K562 (cell line): Measurements from ENCODE around the gene MTX3. TPM values are rescaled to one million over a fixed set of nuclear protein-coding genes. Genes with fewer than 3 reads are reported as not detected.

Source experiments
- ATAC-seq: fragments of 200-7000 bp; cut with Tn5 transposase; 3 replicates; pipeline ENCODE4 v1.9.1; 2020; ENCODE audit warnings: moderate library complexity
- BruUV-seq: library from RNA; stranded (reverse); fragments of 400-500 nt; replicated peaks from 2 replicates; lab custom pipeline; 2021; lab: Mats Ljungman, UMichigan
- CTCF ChIA-PET: fragments of 300-600 bp; formaldehyde crosslinking; extraction: SDS; loops from one replicate; lab custom pipeline; 2021; ENCODE audit warnings: low intra/inter-chr PET ratio; lab: Yijun Ruan, JAX
- POLR2A ChIA-PET: fragments of 300-600, 350-650 bp; sonication (Branson Sonifier 250); formaldehyde crosslinking; extraction: SDS; loops from one replicate; lab custom pipeline; 2021; ENCODE audit warnings: antibody characterized with exemption, inconsistent platforms; lab: Yijun Ruan, JAX
- DNase-seq, 4 experiments: peaks; one replicate each; pipeline versions ENCODE4 v3.0.0 to v3.0.0-alpha.2; 2011 to 2018; ENCODE audit warnings: low spot score in 3 of 4, mixed read lengths in 3 of 4; ENCODE audit errors: extremely low read depth in 1 of 4
- FAIRE-seq: peaks from 2 replicates; lab custom pipeline; 2011; peaks lifted over from hg19 to GRCh38; lab: Jason Lieb, UNC
- H2AFZ ChIP-seq: 2 replicates; pipeline ENCODE4 v1.6.0; 2011; ENCODE audit warnings: low read depth, low read length, control low read depth, inconsistent platforms
- H3K27ac ChIP-seq: fragments of 200-600 bp; 3 replicates; pipeline ENCODE4 v1.8.0; 2011; ENCODE audit warnings: low read depth, mild to moderate bottlenecking, control low read depth, inconsistent platforms, low read length, moderate library complexity, mixed read lengths; ENCODE audit errors: extremely low read depth
- H3K27me3 ChIP-seq, 2 experiments: fragments of 300-600 bp in 1 of 2; 2 replicates in 1 of 2; 3 replicates in 1 of 2; pipeline versions ENCODE4 v1.6.0 to v1.8.0; 2011; ENCODE audit warnings: inconsistent platforms in 2 of 2, low read length in 2 of 2, mild to moderate bottlenecking in 1 of 2, mixed read lengths in 1 of 2, moderate library complexity in 1 of 2; ENCODE audit not compliant: control insufficient read depth in 2 of 2, insufficient read depth in 2 of 2
- H3K36me3 ChIP-seq: fragments of 300-600 bp; 3 replicates; pipeline ENCODE4 v1.8.0; 2011; ENCODE audit warnings: mild to moderate bottlenecking, low read length, inconsistent platforms; ENCODE audit not compliant: control insufficient read depth, insufficient read depth
- H3K4me1 ChIP-seq, 2 experiments: fragments of 200-600 bp in 1 of 2; replicated peaks in 1 of 2; 2 replicates in 1 of 2; 3 replicates in 1 of 2; pipeline versions ENCODE4 v1.5.1 to v1.8.0; 2011; ENCODE audit warnings: inconsistent platforms in 2 of 2, low read length in 2 of 2, mild to moderate bottlenecking in 1 of 2, mixed read lengths in 1 of 2, moderate library complexity in 1 of 2; ENCODE audit not compliant: control insufficient read depth in 2 of 2, insufficient read depth in 2 of 2
- H3K4me2 ChIP-seq: 2 replicates; pipeline ENCODE4 v1.6.1; 2011; ENCODE audit warnings: low read length, control low read depth, inconsistent platforms, mixed read lengths; ENCODE audit not compliant: insufficient read depth
- H3K4me3 ChIP-seq: fragments of 200-600 bp; sonication (generic), shearing (Covaris generic); 2 replicates; pipeline ENCODE4 v1.5.1; 2016; ENCODE audit warnings: control low read depth, inconsistent platforms
- H3K79me2 ChIP-seq: fragments of 200-600 bp; 3 replicates; pipeline ENCODE4 v1.8.0; 2011; ENCODE audit warnings: low read length, inconsistent platforms; ENCODE audit not compliant: control insufficient read depth, insufficient read depth
- H3K9ac ChIP-seq, 2 experiments: 2 replicates each; pipeline versions ENCODE4 v1.6.0 to v1.6.1; 2011; ENCODE audit warnings: low read depth in 2 of 2, low read length in 2 of 2, control low read depth in 1 of 2, inconsistent platforms in 1 of 2, mild to moderate bottlenecking in 1 of 2, mixed read lengths in 1 of 2; ENCODE audit not compliant: insufficient read depth in 1 of 2
- H3K9me1 ChIP-seq: one replicate; pipeline ENCODE4 v1.6.0; 2011; ENCODE audit warnings: inconsistent platforms, mild to moderate bottlenecking, low read length, moderate library complexity; ENCODE audit not compliant: control insufficient read depth, insufficient read depth
- H3K9me3 ChIP-seq: replicated peaks from 2 replicates; pipeline ENCODE4 v1.5.1; 2011; ENCODE audit warnings: low read depth, low read length, inconsistent platforms; ENCODE audit not compliant: control insufficient read depth, insufficient read depth
- H4K20me1 ChIP-seq: replicated peaks from 2 replicates; pipeline ENCODE4 v1.6.1; 2011; ENCODE audit warnings: low read length, inconsistent platforms, mixed read lengths; ENCODE audit not compliant: control insufficient read depth, insufficient read depth
- SNIP1 ChIP-seq: fragments of 450-650 bp; IDR thresholded peaks from 2 replicates; pipeline ENCODE4 v1.7.1; 2017; ENCODE audit warnings: low read depth, mild to moderate bottlenecking
- ZNF184 ChIP-seq: sonication (generic); formaldehyde crosslinking; IDR thresholded peaks from 2 replicates; pipeline ENCODE4 v1.5.0; 2020; ENCODE audit warnings: missing genetic modification reagents
- ZNF3 ChIP-seq: fragments of 250-450 bp; sonication (Bioruptor Pico); IDR thresholded peaks from 2 replicates; pipeline ENCODE4 v1.5.0; 2021; ENCODE audit warnings: mild to moderate bottlenecking, moderate library complexity
- ZNF311 ChIP-seq: fragments of 250-450 bp; sonication (Bioruptor Pico); IDR thresholded peaks from 2 replicates; pipeline ENCODE4 v1.4.0; 2020; ENCODE audit warnings: mild to moderate bottlenecking, moderate library complexity
- ZNF324 ChIP-seq: fragments of 250-450 bp; sonication (Bioruptor Pico); IDR thresholded peaks from 2 replicates; pipeline ENCODE4 v1.4.0; 2020; ENCODE audit warnings: mild to moderate bottlenecking
- ZZZ3 ChIP-seq: fragments of 450-650 bp; IDR thresholded peaks from 2 replicates; pipeline ENCODE4 v1.6.1; 2016; ENCODE audit warnings: antibody characterized with exemption, mild to moderate bottlenecking, moderate library complexity
- WGBS: fragments of 100-300 bp; shearing (Covaris generic); methylation state at CpG from one replicate; pipeline ENCODE4 v1.1.6; 2016; ENCODE audit warnings: low coverage, mixed read lengths; ENCODE audit not compliant: insufficient coverage; ENCODE audit errors: missing lambda C conversion rate; 5-methylcytosine and 5-hydroxymethylcytosine counted together
- in situ Hi-C: fragments of 300-500 bp; cut with MboI; formaldehyde crosslinking; loops from 4 replicates; pipeline ENCODE4 v1.15.0; 2018; ENCODE audit warnings: inconsistent platforms, mixed read lengths
- intact Hi-C: fragments of 100-400 bp; cut with micrococcal nuclease; formaldehyde crosslinking; loops from 2 replicates; pipeline ENCODE4 v1.14.2; 2022
- polyA plus RNA-seq, 8 experiments: library from polyadenylated mRNA; depleted of rRNA in 4 of 8; stranded (reverse) in 5 of 8; unstranded in 3 of 8; fragments of >200 nt; fragmentation: Nextera tagmentation in 2 of 8; fragmentation: Illumina TruSeq in 1 of 8; extraction: Ambion mirVana in 2 of 8; extraction: Trizol in 1 of 8; gene quantifications; 2 replicates each; pipeline versions ENCODE4 v1.2.1 to v1.2.3, GENCODE V29; 2011 to 2014; ENCODE audit warnings: inconsistent platforms in 1 of 8, missing spikeins in 1 of 8
- total RNA-seq, 7 experiments: library from RNA; depleted of rRNA in 6 of 7; stranded (reverse); fragments of >200 nt in 6 of 7; fragmentation: Illumina TruSeq in 2 of 7; extraction: Trizol in 2 of 7; gene quantifications; 2 replicates each; pipeline versions ENCODE4 v1.2.1 to v1.2.3, GENCODE V29; 2011 to 2021; ENCODE audit warnings: low replicate concordance in 1 of 7

The MTX3 gene
- total and polyA plus RNA-seq, 9 of the 15 experiments (the other 6 are each of a cell fraction or from before 2014, with no cell fraction given) = 0.04 to 0.36 (median 0.15) TPM; not detected in 1

DNA sequence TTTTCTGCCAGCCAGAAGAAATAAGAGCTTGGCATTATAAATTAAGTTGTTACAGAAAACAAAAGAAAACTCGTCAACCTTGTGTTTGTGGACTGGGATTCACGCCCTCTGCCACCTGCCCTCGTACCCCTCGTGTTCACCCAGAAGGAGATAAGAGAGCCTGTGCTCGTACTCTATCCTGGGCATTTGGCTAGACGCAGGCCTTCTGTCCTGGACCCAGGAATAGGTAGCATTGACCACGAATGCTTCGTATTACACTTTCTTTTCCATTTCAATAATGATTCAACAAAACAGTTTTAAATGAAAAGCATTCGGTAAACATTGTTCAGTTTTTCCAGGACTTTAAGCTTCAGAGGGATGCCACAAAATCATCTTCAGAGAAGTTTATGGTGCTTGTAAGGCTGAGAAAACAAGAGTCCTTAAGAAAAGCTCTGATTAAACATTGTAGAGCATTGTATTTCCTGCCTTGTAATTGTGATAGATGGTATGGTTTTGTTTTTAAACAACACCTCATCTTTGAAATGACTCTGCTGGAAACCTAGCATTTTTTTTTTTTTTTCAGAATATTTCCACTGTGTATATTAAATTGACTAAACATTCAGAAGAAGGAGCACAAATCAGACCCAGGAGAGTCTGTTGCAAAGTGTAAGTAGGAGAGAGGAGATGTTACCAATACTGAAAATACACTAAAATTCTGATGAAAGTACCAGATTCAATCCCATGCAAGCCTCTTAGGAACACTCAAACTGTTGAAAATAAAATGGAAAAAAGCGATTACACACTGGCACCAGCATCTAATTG is 27.6 kb downstream of the MTX3 start:
- Histone ChIP-seq H2AFZ (no peak overlapping the region), H3K36me3 (no peaks in the 10 kb centered on the region), H3K4me2 (no peak overlapping the region), H3K4me3 (no peak overlapping the region), H3K27me3 (peaks cover 9 to 14% of the 10 kb centered on the region in 2 experiments; a peak in 4 of 5 replicates), H4K20me1 (no peaks in the 10 kb centered on the region), H3K9me1 (no peaks in the 10 kb centered on the region), H3K9ac (no peak overlapping the region), H3K79me2 (no peaks in the 10 kb centered on the region), H3K9me3 (no peaks in the 10 kb centered on the region), H3K4me1 (no peaks in the 10 kb centered on the region), H3K27ac (no peak overlapping the region)
- ATAC-seq (no peak), DNase-seq (no peak), FAIRE-seq (no peak)
- 2% methylated on average over 10 of the region's 10 CpGs for WGBS
- TF ChIP-seq ZZZ3 = no peak
- no peak for TF ChIP-seq ZNF184 (CRISPR knock-in tag)
- TF ChIP-seq ZNF311 = no peak
- TF ChIP-seq ZNF3 = no peak
- no peak for TF ChIP-seq SNIP1
- no peak for TF ChIP-seq ZNF324
- CTCF ChIA-PET = interaction anchor here (0.7 kb wide), 1 partner anchor 1077 kb away, joined by 3 read pairs; no protein-coding TSS in a partner anchor
- no TSS peak for BruUV-seq
- intact Hi-C loops (no loop called here), in situ Hi-C loops (no loop called here)
- POLR2A ChIA-PET = interaction anchor here (0.6 to 1.2 kb wide), 2 partner anchors 10 to 1038 kb away, joined by 3 to 4 read pairs; no protein-coding TSS in a partner anchor
